MM.1S (cell line): ENCODE data around the gene PLAC8L1.

Experiments used
- DNase-seq: peaks from one replicate; pipeline ENCODE4 v3.0.0-alpha.2; 2015
- H2AFZ ChIP-seq: fragments of 300-600 bp; sonication (generic); 2 replicates; pipeline ENCODE4 v1.6.0; 2016; ENCODE audit warnings: antibody characterized with exemption, low read length
- H3F3A ChIP-seq: fragments of 300-600 bp; sonication (generic); 2 replicates; pipeline ENCODE4 v1.6.1; 2016; ENCODE audit warnings: mild to moderate bottlenecking, antibody characterized with exemption, low read length, moderate library complexity, mixed read lengths; ENCODE audit not compliant: insufficient read depth
- H3K27ac ChIP-seq: fragments of 300-600 bp; sonication (generic); 2 replicates; pipeline ENCODE4 v1.5.1; 2016; ENCODE audit warnings: mild to moderate bottlenecking, low read length
- H3K27me3 ChIP-seq: fragments of 300-600 bp; sonication (generic); replicated peaks from 2 replicates; pipeline ENCODE4 v1.6.0; 2016; ENCODE audit warnings: low read length; ENCODE audit not compliant: insufficient read depth
- H3K36me3 ChIP-seq: fragments of 300-600 bp; sonication (generic); replicated peaks from 2 replicates; pipeline ENCODE4 v1.6.1; 2016; ENCODE audit warnings: mild to moderate bottlenecking, low read length, mixed read lengths; ENCODE audit not compliant: insufficient read depth
- H3K4me1 ChIP-seq: fragments of 300-600 bp; sonication (generic); 2 replicates; pipeline ENCODE4 v1.6.1; 2016; ENCODE audit warnings: low read length, mixed read lengths
- H3K4me2 ChIP-seq: fragments of 300-600 bp; sonication (generic); 2 replicates; pipeline ENCODE4 v1.6.0; 2016; ENCODE audit warnings: low read depth, low read length
- H3K4me3 ChIP-seq: fragments of 300-600 bp; sonication (generic); 2 replicates; pipeline ENCODE4 v1.5.1; 2016; ENCODE audit warnings: low read length, mixed read lengths
- H3K79me2 ChIP-seq: fragments of 300-600 bp; sonication (generic); 2 replicates; pipeline ENCODE4 v1.6.1; 2016; ENCODE audit warnings: mixed run types, low read length, mixed read lengths
- H3K9ac ChIP-seq: fragments of 300-600 bp; sonication (generic); 2 replicates; pipeline ENCODE4 v1.6.1; 2016; ENCODE audit warnings: low read length, mixed read lengths
- H3K9me2 ChIP-seq: fragments of 300-600 bp; sonication (generic); replicated peaks from 2 replicates; pipeline ENCODE4 v1.6.1; 2016; ENCODE audit warnings: mild to moderate bottlenecking, low read length, mixed read lengths; ENCODE audit not compliant: insufficient read depth
- H3K9me3 ChIP-seq: fragments of 300-600 bp; sonication (generic); replicated peaks from 2 replicates; pipeline ENCODE4 v1.6.1; 2016; ENCODE audit warnings: mild to moderate bottlenecking, low read length, mixed read lengths; ENCODE audit not compliant: insufficient read depth
- H4K20me1 ChIP-seq: fragments of 300-600 bp; sonication (generic); 2 replicates; pipeline ENCODE4 v1.6.1; 2016; ENCODE audit warnings: mild to moderate bottlenecking, low read length, moderate library complexity, mixed read lengths; ENCODE audit not compliant: insufficient read depth
- CTCF ChIP-seq: fragments of 300-600 bp; sonication (generic); IDR thresholded peaks from 2 replicates; pipeline ENCODE4 v1.5.1; 2016; ENCODE audit warnings: antibody characterized with exemption, low read length, mixed read lengths
- EZH2 ChIP-seq: fragments of 300-600 bp; sonication (generic); optimal IDR thresholded peaks from 2 replicates; pipeline ENCODE3; 2017; ENCODE audit warnings: low read depth, mild to moderate bottlenecking, antibody characterized with exemption, low read length, mixed read lengths
- EZH2phosphoT487 ChIP-seq: fragments of 300-600 bp; sonication (generic); IDR thresholded peaks from 2 replicates; pipeline ENCODE4 v1.6.1; 2018; ENCODE audit warnings: antibody characterized with exemption, low read length

PLAC8L1 gene

GRCh38 chr5:146066968-146067367, 38.4 kb downstream of the PLAC8L1 start:
- Histone ChIP-seq H4K20me1 (no peaks in the 10 kb centered on the region), H3K9me3 (no peaks in the 10 kb centered on the region), H3K4me3 (no peak overlapping the region), H2AFZ (no peak overlapping the region), H3F3A (peaks cover 8% of the 10 kb centered on the region; the same call in 1 of the 2 replicates), H3K4me2 (no peak overlapping the region), H3K79me2 (no peaks in the 10 kb centered on the region), H3K4me1 (peaks cover 31% of the 10 kb centered on the region), H3K36me3 (no peaks in the 10 kb centered on the region), H3K9ac (no peak overlapping the region), H3K27me3 (no peaks in the 10 kb centered on the region), H3K27ac (no peak overlapping the region), H3K9me2 (no peaks in the 10 kb centered on the region)
- TF ChIP-seq CTCF (no peak), EZH2phosphoT487 (no peak), EZH2 (no peak)
- DNase-seq, result no peak

DNA sequence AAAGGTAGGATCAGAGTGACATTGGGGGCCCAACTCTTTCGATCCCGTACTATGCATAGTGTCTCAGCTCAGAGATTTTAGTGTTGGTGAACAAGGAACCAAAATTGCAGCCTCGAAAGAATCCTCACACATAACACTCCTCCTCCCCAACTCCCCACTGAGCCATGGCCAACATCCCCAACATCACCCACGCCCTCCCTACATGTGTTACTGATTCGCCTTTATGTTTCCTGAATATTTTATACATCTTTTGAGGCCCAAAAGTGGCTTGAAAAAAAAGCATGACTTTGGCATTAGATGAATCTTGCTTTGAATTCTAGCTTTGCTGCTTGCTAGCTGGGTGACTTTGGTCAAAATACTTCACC, 45.2 kb downstream of the PLAC8L1 start:
- H3K9ac ChIP-seq, result no peak overlapping the region
- H3K4me2 ChIP-seq, result no peak overlapping the region
- no peak overlapping the region for H3K4me3 ChIP-seq
- TF ChIP-seq EZH2 (no peak), EZH2phosphoT487 (no peak), CTCF (no peak)
- no peak overlapping the region for H3K27ac ChIP-seq
- H3K9me3 ChIP-seq, result no peaks in the 10 kb centered on the region
- no peaks in the 10 kb centered on the region for H3K4me1 ChIP-seq
- no peak overlapping the region for H2AFZ ChIP-seq
- H3K36me3 ChIP-seq, result no peaks in the 10 kb centered on the region
- no peak for DNase-seq
- no peaks in the 10 kb centered on the region for H3K27me3 ChIP-seq
- no peaks in the 10 kb centered on the region for H3K9me2 ChIP-seq
- H4K20me1 ChIP-seq, result no peaks in the 10 kb centered on the region
- H3F3A ChIP-seq, result no peaks in the 10 kb centered on the region
- no peaks in the 10 kb centered on the region for H3K79me2 ChIP-seq

DNA sequence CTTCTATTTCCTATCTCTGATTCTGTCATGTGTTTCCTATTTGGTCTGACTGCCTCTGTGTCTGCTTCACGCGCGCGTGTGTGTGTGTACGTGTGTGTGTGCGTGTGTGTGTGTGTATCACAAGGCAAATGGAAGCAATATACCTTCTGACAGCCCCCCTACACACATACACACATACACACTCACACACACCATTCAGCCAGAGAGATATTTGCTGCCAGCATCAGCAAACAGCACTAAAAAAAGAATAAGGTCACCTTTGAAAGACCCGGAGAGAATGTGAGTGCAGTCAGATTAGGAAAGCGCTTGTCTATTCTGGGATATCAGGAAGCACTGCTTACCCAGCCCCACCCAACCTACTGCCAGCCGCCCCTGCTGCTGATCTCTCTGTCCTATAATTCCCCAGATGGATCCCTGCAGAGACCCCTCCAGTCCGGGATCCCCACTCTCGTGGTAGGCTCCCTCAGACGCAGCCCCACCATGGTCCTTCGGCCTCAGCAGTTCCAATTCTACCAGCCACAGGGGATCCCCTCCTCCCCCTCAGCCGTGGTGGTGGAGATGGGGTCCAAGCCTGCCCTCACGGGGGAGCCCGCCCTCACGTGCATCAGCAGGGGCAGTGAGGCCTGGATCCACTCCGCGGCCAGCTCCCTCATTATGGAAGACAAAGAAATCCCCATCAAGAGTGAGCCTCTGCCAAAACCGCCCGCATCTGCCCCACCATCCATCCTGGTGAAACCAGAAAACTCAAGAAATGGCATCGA, 45.7 kb downstream of the PLAC8L1 start:
- Histone ChIP-seq H3K27ac (no peak overlapping the region), H3K9me2 (no peaks in the 10 kb centered on the region), H4K20me1 (no peaks in the 10 kb centered on the region), H3F3A (no peaks in the 10 kb centered on the region), H3K4me2 (no peak overlapping the region), H3K79me2 (no peaks in the 10 kb centered on the region), H3K9me3 (no peaks in the 10 kb centered on the region), H2AFZ (no peak overlapping the region), H3K4me3 (no peak overlapping the region), H3K27me3 (no peaks in the 10 kb centered on the region), H3K36me3 (no peaks in the 10 kb centered on the region), H3K9ac (no peak overlapping the region), H3K4me1 (no peaks in the 10 kb centered on the region)
- DNase-seq, result no peak
- TF ChIP-seq CTCF, result no peak
